GF-D8 (cell line): ENCODE measurements around the gene RESP18.

Experiments used
- DNase-seq: peaks from one replicate; lab custom pipeline; 2025; lab: John Stamatoyannopoulos, UW

The RESP18 gene

DNA sequence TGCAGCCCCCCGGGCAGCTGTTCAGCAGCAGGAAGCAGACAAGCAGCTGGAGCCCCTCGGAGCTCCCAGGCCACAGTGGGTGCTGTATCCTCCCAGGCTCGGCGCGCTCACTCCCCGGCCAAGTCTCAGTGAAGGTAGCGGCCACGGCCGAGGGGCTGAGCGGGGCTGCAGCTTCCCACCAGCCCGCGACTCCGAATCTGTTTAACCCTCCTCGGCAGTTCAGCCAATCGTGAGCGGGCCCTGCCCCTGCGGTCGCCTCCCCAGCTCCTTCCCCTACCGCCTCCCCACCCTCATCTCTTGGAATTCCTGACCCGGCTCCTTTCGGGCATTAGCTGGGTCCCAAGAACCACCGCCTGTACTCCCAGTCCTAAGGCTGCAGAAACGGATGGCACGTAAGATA is at the start of gene RESP18:
RESP18 (minus strand) TSS at position 203 of the 400 bp plus-strand sequence.
- no peak for DNase-seq

DNA sequence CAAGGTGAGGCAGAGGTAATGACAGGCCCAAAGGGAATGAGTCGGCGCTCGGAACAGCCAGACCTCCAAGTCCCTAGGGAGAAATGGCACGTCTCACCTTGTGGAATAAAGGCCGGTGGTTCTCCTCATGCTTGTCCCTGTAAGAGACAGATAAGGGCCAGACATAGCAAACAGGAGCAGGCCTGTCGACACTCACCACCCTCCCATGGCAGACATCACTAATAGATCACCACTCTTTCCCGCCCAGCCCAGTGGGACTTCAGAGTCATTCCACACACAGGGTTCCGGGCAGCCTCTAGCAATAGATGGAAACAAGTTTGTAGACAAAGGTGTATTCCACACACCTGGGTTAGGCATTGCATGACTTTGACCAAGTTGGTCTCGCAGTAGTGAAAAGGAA is 48.9 kb upstream of the RESP18 start:
- DNase-seq, result no peak

DNA sequence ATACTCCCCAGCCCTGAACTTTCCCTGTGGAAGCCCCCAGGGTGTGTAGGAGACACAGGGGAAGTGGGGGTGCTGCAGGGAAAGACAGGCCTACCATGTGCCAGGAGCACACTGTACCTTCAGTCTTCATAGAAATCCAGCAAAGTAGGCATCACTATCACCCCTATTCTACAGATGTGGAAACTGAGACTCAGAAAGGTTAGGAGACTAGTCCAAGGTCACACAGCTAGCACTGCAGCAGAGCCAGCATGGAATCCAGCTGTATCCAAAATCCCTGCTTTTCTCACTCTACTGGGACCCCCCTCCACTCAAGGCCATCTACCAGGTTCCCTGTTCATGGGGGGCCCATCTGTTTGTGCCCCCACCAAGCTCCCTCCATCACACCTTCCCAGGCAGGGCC is 48.4 kb upstream of the RESP18 start:
- no peak for DNase-seq

DNA sequence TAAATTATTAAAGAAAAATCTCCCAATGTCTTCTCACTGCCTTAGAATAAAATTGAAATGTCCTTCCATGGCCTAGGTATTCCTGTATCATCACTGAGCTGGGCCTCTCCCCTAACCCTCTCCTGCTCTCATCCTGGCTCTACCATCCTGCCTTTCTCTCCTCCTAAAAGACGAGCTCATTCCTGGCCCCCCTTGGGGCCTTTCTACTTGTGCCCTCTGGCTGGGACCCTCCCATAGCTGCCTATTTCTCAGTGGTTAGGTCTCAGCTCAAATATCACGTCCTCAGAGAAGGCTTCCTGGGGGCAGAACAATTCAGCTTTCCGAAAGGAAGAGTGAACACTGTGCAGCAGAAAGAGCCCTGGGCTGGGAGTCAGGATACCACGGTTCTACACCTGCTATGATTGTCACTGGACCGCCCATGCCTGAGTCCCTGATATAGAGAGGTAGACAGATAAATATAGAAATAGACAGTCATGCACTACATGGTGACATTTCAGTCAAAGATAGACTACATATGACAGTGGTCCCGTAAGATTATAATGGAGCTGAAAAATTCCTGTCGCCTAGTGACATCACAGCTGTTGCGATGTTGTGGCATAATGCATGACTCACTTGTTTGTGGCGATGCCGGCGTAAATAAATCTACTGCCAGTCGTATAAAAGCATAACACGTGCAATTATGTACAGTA is 45.8 kb upstream of the RESP18 start:
- no peak for DNase-seq

DNA sequence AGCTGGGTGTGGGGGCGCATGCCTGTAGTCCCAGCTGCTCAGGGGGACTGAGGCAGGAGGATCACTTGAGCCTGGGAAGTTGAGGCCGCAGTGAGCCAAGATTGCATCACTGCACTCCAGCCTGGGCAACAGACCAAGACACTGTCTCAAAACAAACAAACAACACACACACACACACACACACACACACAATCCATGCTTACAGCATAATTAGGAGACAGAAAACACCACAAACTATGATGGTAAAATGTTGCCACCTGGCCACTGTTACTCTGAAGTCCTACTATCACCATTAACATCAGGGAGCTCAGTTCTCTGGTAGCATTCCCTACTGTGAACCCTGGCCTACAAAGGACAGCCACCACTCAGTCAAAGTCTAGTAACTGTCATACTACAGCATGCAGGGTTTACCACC is 36.9 kb upstream of the RESP18 start:
- DNase-seq, result no peak

DNA sequence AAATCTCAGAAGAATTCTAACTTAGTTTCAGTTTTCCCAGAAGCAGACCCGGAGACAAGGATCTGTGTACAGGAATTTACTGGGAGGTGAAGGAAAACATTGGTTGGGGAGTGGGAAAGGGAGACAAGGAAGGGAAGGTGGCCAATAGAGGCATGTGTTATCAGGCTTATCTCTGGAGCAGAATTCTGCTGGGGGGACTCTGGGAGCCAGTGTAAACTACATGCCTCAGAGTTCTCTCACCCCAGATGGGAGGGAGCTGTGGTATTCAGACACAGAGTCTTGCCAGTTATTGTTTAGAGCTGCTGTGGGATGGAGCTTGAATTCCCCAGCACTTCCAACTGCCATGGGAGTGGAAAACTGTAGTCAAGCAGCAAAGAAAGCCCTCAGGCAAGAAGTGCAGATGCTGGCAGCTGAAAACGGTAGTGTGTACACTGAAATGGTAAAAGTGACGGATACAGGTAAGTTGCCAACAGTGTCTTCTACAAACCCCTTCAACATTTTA is 36.2 kb upstream of the RESP18 start:
- DNase-seq, result no peak

DNA sequence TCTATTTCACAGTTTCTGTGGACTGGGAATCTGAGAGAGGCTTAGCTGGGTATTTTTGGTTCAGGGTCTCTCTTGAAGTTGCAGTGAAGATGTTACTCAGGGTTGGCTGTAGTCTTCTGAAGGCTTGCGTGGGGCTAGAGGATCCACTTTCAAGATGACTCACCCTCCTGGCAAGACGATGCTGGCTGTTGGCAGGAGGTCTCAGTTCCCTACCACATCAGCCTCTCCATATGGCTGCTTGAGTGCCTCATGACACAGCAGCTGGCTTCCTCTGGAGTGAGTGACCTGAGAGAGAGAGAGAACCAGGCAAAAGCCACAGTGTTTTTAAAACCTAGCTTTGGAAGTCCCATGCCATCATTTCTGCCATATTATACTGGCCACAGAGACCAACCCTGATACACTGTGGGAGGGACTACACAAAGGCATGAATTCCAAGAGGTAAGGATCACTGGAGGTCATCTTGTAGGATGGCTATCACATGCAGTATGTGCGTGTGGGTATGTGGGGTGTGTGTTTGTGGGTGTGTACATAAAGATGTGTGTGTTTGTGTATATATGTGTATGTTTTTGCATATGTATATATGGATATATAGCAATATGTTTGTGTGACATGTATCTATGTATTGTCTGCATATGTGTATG is 30.1 kb upstream of the RESP18 start:
- DNase-seq, result no peak

DNA sequence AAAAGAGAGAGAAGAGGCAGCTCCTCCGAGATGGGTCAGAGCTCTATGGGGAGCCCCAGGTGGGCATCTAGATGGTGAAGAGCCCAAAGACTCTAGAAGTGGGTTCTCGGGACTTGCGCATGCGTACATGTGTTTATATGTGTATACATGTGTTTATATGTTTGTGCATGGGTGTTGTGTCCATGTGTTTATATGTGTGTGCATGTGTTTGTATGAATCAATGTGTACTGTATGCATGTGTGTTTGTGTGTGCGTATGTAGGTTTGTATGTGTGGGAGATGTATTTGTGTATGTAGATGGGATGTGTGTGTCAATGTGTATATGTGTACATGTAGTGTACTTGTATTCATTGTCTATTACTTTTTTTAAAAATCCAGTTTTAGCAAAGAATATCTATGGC is 29.5 kb upstream of the RESP18 start:
- no peak for DNase-seq

DNA sequence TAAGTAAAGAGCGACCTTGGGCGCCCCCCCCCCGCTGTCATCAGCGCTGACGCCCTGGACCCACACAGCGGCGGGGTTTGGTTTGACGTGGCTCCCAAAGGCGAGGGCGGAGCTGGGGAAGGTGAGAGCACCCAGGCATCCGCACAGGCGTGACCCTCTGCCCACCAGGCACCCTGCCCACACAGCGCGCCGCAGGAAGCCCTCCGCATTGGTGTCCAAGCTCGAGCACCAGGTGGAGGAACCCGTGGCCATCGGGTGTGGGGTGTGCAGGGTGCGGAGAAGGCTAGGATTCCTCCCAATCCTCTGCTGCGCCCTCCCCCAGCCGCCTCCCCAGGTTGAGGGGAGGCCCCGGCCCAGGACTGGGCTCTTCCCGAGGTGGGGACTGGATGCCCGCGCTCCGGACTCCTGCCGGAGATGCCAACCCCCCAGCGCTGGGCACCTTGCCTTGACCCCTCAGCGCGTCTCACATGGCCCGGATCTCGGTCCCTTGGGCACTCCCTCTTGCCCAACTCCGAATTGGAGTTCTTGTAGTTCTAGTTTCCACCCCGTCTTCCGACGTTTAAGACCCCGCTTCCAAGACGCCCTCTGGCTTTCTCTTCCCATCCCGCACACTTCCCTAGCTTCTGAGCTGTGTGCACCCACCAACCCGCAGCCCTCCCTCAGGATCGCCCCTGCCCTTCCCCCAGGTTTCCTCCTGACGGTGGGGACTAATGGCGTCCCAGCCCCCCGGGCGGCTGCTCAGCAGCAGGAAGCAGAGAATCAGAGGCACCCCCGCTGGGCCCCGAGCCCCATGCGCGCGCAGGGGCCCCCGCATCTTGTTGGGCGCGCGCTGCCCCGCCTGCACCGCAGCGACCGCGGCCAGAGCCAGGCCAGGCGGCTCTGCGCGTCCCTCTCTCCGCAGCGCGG is 25.9 kb upstream of the RESP18 start:
- no peak for DNase-seq

DNA sequence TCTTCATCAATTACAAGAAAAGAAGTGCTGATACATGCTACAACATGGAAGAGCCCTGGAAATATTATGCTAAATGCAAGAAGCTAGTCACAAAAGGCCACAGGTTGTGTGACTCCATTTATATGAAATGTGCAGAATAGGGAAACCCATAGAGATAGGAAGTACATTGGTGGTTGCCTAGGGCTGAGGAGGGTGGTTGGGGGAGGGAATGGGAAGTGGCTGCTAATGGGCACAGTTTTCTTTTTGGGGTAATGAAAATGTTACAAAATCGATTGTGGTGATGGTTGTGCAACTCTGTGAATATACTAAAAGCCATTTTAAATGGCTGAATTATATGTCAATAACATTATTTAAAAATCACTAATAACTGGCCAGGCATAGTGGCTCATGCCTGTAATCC is 24.3 kb upstream of the RESP18 start:
- peak; percentile 25 for DNase-seq

DNA sequence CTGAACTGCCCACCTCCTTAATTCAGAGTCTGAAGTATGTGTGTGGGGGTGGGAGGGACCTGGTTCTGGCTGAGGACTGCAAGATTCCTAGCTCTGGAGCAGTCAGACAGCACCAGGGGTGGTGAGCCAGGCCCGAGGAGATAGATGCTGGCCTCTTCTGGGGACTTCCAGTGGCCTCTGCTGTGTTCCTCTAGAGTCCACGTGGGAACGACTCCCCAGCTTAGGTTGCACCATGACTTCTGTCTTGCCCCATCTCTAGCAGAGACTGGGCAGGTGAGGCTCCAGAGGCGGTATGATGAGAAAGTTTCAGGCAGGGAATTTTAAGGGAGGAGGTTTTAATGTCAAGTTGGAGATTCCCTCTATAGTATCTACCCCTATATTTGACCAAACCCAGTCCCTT is 22.0 kb upstream of the RESP18 start:
- no peak for DNase-seq

DNA sequence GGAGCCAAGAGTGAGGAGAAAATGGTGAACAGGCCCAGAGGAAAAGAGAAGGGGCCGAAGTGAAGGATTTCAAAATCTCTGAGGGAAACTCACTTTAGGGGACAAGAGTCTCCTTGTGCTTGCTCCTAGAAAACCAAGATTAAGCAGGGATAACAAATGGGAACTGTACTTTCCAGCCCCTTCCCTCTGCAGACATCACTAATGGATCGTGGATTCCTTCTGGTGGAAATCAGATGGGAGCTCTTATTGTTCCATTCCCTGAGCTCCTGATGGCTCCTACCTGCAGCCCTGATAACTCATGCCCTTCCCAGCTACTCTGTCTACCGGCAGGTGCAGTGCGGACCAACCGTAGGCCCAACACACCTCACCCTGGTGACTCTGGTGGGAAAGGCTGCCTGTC is 20.6 kb upstream of the RESP18 start:
- DNase-seq, result no peak

DNA sequence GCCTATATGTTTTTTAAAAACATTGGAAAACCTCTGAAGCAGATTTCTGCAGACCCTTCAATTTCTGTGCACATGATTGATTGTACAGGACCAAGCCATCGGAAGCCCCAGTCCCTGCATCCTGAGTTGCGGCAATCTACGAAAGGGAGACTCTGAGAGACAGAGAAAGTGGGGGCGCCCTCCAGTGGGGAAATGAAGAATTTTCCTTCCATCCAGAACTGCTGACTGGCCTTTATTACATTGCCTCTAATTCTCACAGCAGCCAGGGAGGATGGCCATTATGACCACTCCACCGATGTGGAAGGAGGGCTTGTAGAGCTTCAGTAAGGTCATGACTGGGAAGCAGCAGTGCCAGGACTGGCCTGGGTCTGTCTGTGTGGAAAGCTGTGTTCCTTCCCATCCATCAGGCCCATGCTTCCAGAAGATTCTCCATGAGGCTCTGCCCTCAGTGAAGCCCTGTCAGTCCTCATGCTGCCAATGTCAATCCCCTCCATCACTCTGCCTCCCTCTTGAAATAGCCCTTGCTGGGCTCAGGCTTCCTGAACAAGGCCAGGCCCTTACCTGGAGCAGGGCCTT is 20.0 kb upstream of the RESP18 start:
- peak; percentile 8 for DNase-seq

DNA sequence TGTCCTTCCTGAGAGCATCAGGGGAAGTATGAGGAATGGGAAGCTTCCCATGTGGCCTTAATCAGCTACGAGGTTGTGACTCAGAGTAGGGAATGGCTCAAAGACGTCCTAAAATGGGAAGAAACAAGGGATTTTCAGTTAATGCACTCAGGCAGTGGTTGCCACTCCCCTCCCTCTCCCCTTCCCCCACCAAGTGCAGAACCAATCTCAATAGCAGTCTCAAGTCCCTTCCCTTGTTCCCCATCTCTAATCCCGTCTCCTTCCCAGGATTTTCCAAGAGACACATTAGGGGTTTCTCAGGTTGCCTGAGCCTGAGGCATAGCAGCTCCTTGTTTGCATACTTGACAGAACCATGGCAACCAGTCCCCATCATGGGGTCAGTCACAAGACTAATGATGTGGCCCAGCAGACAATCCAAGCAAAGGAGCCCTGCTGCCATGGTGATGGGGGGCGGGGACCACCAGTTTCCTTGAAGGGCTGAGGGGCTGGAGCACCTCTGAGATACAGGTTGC is 18.2 kb upstream of the RESP18 start:
- no peak for DNase-seq

DNA sequence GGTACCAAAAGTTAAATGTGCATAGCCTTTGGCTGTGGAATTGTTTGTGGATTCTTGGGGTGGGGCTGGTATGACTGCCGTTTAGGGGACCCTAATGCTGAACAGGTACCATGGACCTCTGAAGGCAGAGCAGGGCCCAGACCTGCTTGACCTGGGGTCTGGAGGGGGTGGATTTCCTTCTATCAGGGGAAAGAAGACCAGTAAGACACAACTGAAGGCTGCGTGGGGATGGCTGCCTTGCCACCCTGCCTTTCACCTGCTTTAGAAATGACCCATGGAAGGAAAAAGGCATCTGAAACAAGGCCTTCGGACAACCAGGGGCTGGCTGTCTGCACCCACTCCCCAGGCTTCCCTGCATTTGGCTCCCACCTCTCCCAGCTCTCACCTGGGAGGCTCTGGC is 17.7 kb upstream of the RESP18 start:
- DNase-seq, result no peak

DNA sequence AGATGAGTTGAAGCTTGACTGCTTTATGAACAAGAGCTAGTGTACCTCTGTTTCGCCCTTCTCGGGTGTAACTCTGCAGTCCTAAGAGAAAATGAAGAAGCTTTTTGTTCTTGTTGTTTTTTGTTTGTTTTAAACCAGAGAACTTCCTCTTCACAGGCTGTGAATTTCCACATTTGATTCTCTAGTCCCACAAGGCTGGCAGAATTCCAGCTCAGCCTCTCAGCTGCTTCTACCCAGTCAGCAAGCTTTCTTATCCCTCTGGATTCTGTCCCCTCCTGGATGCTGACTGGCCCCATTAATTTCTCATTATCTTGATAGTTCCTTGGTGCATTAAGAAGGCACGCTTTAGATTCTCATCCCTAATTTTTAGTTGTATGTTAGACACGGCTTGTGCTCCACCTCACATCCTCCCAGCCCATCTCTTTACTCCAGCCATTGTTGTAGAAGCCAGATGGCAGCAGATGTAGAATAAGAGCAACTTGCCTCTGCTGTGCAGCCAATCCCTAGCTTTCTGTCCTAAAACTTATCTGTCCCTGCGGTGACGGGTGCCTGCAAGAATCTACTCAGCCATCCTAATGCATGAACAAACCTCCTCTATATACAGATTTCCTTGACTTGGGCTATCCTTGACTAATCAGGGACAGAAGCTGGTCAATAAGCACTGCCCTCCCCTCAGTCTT is 12.3 kb upstream of the RESP18 start:
- no peak for DNase-seq

DNA sequence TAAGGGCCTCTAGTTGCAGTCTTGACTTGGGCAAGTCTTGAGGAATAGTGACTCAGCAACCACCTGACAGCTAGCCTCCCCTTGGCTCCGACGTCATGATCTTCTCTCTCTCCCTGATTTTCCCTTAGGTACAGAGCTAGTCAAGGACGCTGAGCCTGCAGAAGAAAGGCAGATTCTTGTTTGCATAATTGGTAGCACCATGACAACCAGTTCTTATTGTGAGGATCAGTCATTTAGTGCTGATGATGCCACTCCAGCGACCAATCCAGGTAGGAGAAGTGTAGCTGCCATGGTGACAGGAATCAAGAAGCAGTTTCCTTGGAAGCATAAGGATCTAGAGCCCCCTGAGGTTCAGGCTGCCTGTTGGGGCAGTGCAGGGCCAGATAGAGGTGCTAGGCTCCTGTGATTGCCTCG is 2.8 kb upstream of the RESP18 start:
- DNase-seq, result no peak

DNA sequence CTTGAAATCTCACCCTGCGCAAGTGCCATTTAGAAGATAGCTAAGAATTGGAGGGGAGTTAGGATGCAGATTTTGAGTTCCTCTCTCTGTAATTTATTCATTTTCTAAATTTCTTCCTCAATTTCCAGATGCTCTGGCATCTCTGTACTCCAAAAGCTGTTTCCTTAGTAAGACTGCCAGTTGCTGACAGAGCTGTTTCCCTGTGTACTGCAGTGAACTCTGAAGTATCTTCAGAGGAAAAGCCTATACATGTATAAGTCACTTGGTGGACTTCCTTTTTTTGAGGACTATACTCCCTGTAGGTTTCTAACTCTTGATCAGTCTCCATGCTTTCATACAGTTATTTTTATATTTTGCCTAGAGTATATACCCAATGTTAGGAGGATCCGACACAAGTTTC is 1.5 kb upstream of the RESP18 start:
- DNase-seq, result no peak

DNA sequence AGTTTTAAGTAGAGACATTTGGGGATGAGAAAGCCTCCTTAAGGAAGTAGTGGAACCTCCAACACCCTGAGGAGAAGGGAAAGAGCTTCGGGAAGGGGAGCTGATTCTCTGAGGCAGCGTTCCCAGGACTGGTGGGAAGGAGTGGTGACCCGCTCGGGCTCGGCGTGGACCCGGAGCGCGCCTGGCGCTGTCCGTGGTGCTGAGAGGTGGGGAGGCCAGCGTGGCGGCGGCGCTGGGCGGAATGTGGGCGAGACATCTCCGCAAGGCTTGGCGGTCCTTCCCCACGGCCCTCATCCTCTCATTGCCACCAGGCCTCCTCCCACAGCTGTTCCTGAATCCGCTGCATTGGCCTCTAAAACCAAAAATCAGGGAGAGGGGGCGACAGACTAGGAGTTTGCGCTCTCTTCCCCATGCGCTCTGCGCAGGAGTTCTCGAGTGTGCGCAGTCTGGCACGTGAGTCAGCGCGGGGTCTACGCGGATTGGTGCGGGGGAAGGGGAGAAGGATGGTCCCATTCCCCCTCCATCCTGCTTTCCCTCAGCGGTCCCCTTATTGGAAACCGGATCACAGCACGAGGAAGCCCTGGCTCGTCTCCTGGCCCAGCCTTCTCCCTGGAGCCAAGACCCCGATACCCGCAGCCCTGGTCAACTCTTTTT is 857 bp downstream of the RESP18 start:
- no peak for DNase-seq

DNA sequence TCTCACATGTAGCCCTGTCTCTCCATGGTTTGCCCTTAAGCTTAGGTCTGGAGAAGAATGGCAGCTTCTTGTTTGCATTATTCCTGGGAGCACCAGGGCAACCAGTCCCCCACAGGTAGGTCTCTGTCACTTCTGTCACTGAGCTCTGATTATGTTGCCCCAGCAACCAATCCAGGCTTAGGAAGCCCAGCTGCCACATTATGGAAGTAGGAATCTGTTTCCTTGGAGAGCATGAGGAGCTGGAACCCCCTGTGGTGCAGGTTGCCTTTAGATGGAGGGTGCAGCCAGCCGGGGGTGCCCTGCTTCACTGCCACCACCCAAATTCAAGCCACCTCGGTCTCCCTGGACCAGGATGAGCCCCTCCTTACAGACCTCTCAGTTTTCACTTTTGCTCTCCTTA is 4.8 kb downstream of the RESP18 start:
- DNase-seq, result no peak

DNA sequence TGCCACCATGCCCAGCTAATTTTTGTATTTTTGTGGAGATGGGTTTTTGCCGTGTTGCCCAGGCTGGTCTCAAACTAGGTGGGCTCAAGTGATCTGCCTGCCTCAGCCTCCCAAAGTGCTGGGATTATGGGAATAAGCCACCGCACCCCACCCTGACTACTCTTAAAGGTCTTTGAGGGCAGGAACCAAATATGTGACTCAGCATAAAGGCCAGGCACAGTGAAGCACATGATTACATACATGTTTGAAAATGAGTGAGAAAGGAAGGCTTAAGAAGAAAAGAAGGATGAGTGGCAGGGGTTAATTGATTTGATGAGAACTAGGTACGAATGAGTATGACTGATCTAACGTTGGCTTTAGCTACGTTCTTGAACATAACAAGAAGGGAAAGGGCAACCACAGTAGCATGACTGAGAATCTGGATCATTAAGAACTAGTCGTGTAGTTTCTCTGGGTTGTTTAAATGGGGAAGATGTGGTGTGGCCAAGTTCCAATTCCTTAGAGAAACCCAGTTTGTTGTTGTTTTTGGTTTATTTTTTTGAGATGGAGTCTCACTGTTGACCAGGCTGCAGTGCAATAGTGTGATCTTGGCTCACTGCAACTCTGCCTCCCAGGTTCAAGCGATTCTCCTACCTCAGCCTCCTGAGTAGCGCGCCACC is 6.8 kb downstream of the RESP18 start:
- no peak for DNase-seq
